Activated T-helper 1 cell treated with anti-CD3 and anti-CD28 coated beads, Interleukin-12 subunit alpha, Interleukin-12 subunit beta, Interleukin-2, Interleukin-4 antibody, amounts not matched to agents 30 ng/mL and 10 ng/mL and 1 ng/mL, durations not matched to agents 14 hours and 24 hours and 36 hours (primary cell): ENCODE measurements around the gene POU4F3. TPM values are rescaled to one million over a fixed set of nuclear protein-coding genes. Genes with fewer than 3 reads are reported as not detected.

Experiments
- DNase-seq: peaks from one replicate; pipeline ENCODE4 v3.0.0; 2021; ENCODE audit warnings: low spot score
- H3K27ac Mint-ChIP-seq: one replicate; pipeline ENCODE4 v1.8.0; 2021; ENCODE audit warnings: mild to moderate bottlenecking, mixed read lengths
- H3K27me3 Mint-ChIP-seq: one replicate; pipeline ENCODE4 v1.8.0; 2022; ENCODE audit warnings: mild to moderate bottlenecking, moderate library complexity, mixed read lengths; ENCODE audit not compliant: insufficient read depth
- H3K36me3 Mint-ChIP-seq: one replicate; pipeline ENCODE4 v1.8.0; 2021; ENCODE audit warnings: low read depth, mixed read lengths
- H3K4me1 Mint-ChIP-seq: one replicate; pipeline ENCODE4 v1.8.0; 2021; ENCODE audit warnings: low read depth, mixed read lengths
- H3K4me3 Mint-ChIP-seq: one replicate; pipeline ENCODE4 v1.8.0; 2021; ENCODE audit warnings: mild to moderate bottlenecking, moderate library complexity, mixed read lengths
- H3K9me3 Mint-ChIP-seq: one replicate; pipeline ENCODE4 v1.8.0; 2021; ENCODE audit warnings: mixed read lengths
- intact Hi-C: fragments of 100-400 bp; cut with micrococcal nuclease; formaldehyde crosslinking; loops from one replicate; pipeline ENCODE4 v1.15.1; 2024
- total RNA-seq: library from RNA; stranded (reverse); gene quantifications from 2 replicates; pipeline ENCODE4 v1.2.3, GENCODE V29; 2022

Gene POU4F3
- total RNA-seq, 1 donor from 2014 or later: not detected

- intact Hi-C loops: no loop called here
- no peak overlapping the region for H3K4me3 Mint-ChIP-seq
- no peaks in the 10 kb centered on the region for H3K36me3 Mint-ChIP-seq
- no peaks in the 10 kb centered on the region for H3K9me3 Mint-ChIP-seq
- no peak overlapping the region for H3K27ac Mint-ChIP-seq
- no peaks in the 10 kb centered on the region for H3K4me1 Mint-ChIP-seq
- no peak for DNase-seq
- peaks cover 10% of the 10 kb centered on the region for H3K27me3 Mint-ChIP-seq
Measured at GRCh38 chr5:146378986-146379385, 40.3 kb downstream of the POU4F3 start.

- Mint-ChIP-seq H3K27ac (no peak overlapping the region), H3K4me3 (no peak overlapping the region), H3K36me3 (no peaks in the 10 kb centered on the region), H3K27me3 (peaks cover 10% of the 10 kb centered on the region), H3K4me1 (no peaks in the 10 kb centered on the region), H3K9me3 (no peaks in the 10 kb centered on the region)
- intact Hi-C loops: no loop called here
- DNase-seq: no peak
Measured at GRCh38 chr5:146380714-146381113, 42.1 kb downstream of the POU4F3 start.

- no peak overlapping the region for H3K27ac Mint-ChIP-seq
- H3K4me1 Mint-ChIP-seq: no peaks in the 10 kb centered on the region
- H3K27me3 Mint-ChIP-seq: peaks cover 2% of the 10 kb centered on the region
- no peaks in the 10 kb centered on the region for H3K36me3 Mint-ChIP-seq
- DNase-seq: no peak
- intact Hi-C loops: no loop called here
- no peaks in the 10 kb centered on the region for H3K9me3 Mint-ChIP-seq
- H3K4me3 Mint-ChIP-seq: no peak overlapping the region
Measured at GRCh38 chr5:146388386-146388785, 49.7 kb downstream of the POU4F3 start.

GRCh38 chr5:146390469-146390868 is 51.8 kb downstream of the POU4F3 start:
- H3K4me3 Mint-ChIP-seq: no peak overlapping the region
- H3K27me3 Mint-ChIP-seq: no peaks in the 10 kb centered on the region
- no peaks in the 10 kb centered on the region for H3K9me3 Mint-ChIP-seq
- no peak for DNase-seq
- no peaks in the 10 kb centered on the region for H3K36me3 Mint-ChIP-seq
- no peaks in the 10 kb centered on the region for H3K4me1 Mint-ChIP-seq
- no peak overlapping the region for H3K27ac Mint-ChIP-seq
- intact Hi-C loops: no loop called here

Other genes with a start within 250 kb of the POU4F3 start
- gene PLAC8L1, start 233.3 kb upstream of the POU4F3 start, total RNA-seq: 0.37 and 0.99 TPM in 2 replicates
- 134 and 144 TPM in 2 replicates for gene LARS1, start 156.2 kb upstream of the POU4F3 start, total RNA-seq
- 31.2 and 33.5 TPM in 2 replicates for gene RBM27, start 135.2 kb upstream of the POU4F3 start, total RNA-seq
- gene TCERG1, start 108.5 kb downstream of the POU4F3 start, total RNA-seq: 152 and 160 TPM in 2 replicates
- gene GPR151, start 177.4 kb downstream of the POU4F3 start, total RNA-seq: not detected in 2 replicates